GM21381 (cell line): ENCODE measurements around the gene SNIP1.
"Not testable (repeated sequence)": the region's sequence is repeated elsewhere in the genome, so short reads cannot be mapped to it uniquely, and the experiment has no call there.

Experiments
- ATAC-seq: cut with Tn5 transposase; IDR thresholded peaks from one replicate; pipeline ENCODE4 v1.9.1; 2021; ENCODE audit warnings: mild to moderate bottlenecking, moderate library complexity; ENCODE audit not compliant: unreplicated experiment

Gene SNIP1, protein sequence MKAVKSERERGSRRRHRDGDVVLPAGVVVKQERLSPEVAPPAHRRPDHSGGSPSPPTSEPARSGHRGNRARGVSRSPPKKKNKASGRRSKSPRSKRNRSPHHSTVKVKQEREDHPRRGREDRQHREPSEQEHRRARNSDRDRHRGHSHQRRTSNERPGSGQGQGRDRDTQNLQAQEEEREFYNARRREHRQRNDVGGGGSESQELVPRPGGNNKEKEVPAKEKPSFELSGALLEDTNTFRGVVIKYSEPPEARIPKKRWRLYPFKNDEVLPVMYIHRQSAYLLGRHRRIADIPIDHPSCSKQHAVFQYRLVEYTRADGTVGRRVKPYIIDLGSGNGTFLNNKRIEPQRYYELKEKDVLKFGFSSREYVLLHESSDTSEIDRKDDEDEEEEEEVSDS

DNA sequence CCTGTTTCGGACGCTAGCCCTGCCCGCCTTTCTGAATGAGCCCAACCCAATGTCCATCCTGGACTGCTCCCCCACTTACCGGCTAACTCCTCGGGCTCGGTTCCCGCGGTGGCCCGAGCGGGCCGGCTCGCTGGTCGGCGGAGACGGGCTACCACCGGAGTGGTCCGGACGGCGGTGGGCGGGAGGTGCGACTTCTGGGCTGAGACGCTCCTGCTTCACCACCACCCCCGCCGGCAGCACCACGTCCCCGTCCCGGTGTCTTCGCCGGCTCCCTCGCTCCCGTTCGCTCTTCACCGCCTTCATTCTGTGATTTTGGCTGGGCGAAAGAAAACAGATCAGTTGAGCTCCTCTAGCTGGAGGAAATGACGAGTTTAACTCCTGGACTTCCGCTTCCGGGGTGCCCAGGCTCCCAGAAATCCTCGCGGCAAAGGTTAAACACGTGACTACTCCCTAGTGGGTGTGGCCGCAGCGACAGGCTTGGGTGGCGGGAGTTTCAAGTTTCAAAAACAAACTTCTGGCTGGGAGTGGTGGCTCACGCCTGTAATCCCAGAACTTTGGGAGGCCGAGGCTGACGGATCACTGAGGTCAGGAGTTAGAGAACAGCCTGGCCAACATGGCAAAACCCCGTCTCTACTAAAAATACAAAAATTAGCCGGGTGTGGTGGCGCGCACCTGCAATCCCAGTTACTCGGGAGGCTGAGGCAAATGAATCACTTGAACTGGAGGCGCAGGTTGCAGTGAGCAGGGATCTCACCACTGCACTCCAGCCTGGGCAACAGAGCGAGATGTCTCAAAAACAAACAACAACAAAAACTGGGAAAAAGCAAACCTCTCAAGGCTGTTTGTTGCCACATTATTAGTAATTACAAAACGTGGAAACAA, at the start of gene SNIP1:
TSS of gene SNIP1 (minus strand) at position 367 of the 882 bp plus-strand sequence. CDS start at position 303, 64 bp downstream.
- ATAC-seq = peak; percentile 89

DNA sequence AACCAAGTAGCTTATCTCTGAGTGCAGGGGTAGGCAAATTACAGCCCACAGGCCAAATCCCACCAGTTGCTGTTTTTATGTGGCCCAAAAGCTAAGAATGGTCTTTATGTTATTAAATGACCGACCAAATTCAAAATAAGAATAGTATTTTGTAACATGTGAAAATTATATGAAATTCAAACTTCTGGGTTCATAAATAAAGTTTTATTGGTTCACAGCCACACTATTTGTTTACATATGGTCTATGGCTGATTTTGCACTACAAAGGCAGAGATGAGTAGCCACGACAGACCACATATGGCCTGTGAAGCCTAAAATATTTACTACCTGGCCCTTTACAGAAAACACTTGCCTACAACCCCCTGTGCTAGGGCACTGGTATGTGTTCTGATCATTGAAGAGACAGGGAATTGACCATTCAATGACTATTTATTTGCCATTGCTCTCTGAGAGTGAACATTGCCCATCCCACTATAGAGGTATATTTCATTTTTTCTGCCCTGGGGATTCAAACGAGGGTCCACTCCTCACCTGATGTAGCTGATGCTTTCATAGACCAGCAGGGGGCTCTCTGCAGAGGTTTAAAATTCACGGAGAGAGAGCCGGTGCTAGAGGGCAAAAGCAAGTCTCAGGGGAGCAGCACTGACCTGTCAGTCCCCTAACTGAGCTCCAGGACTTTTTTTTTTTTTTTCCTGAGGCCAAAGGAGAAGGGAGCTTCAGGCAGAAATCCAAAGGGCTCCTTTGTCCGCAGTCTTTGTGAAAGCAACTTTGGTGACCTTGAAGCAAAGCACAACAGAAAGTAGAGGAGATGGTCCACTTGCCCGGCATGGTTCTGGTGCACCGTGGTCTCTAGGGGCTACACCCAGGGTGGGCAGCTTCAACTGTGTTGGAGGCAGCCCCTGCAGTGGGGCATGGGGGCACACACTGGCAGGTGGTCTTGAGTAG, 48.9 kb upstream of the SNIP1 start:
- no peak for ATAC-seq

GRCh38 chr1:37601441-37601840, 47.3 kb upstream of the SNIP1 start:
- no peak for ATAC-seq

GRCh38 chr1:37599940-37600339, 45.8 kb upstream of the SNIP1 start:
- no peak for ATAC-seq

DNA sequence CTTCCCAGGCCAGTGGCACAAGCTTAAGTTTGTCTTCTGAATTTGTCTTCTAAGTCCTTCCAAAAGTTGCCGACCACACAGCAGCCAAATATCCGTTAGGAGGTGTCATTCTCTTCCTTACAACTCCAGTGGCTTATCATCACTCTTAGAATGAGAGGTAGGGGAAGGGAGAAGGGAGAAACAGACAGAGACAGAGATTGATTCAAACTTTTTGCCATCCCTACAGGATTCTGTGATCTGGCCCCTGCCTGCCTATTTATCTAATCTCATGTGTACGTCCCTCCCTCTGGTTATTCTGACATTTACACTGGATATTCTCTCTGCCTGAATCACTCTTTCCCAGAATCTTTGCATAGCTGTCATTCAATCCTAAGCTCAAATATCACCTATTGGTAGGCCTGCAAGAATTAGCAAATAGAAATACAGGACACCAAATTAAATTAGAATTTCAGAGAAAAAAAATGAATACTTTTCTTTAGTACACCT, 42.1 kb upstream of the SNIP1 start:
- no peak for ATAC-seq

DNA sequence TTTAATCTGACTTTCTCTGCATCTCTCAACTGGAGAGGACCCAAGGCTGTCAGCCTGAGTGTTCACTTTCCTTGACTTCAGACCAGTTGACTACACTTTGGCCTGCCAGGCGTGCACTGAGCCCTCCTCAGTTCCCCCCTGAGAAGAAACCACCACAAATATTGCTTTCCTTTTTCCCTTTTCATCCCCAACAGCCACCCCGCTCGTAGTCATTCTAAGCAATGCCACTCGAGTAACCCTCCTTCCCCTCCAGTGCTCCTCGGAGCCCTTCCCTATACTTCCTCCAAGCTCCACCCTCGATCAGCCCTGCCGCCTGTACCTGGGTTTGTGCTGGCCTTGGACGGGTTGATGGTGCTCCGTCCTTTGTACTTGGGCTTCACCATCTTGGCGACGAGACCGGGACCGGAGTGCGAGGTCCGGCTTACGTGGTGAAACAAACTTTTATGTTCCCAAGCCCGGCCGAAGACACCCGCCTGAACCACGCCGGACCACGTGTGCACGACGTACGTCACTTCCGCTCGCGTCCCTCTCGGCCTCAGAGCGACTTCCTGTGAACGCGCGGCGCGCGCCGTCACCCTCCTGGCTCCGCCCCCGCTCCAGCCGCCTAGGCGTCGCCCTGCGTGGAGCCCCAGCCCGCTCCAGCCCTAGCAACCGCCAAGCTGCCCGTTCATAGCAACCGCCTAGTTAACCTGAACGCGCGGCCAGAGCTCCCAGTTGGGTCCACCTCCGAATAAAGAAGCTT, 41.5 kb upstream of the SNIP1 start, which contains the start of gene GNL2:
TSS of gene GNL2 (minus strand) at position 498 of the 742 bp plus-strand sequence. CDS start at position 383, 115 bp downstream.
- peak; percentile 99 for ATAC-seq

- no peak for ATAC-seq
Measured at GRCh38 chr1:37593726-37594125, 39.6 kb upstream of the SNIP1 start.

DNA sequence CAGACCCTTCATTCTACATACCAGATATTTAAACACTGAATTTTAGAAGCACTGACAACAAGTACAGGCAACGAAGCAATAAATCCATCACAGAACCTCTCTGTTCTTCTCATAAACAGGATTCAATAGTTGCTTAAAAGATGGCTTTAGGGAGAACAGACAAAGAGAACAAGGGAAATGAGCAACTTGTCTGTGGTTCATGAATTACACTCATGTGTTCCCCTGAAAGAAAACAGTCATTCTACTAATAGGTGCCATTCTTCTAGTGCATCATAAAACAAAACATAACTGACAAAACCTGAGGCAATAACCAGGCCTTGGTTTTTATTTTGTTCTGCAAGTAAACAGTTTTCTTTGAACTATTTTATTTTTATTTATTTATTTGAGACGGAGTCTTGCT, 34.8 kb upstream of the SNIP1 start:
- ATAC-seq = no peak

DNA sequence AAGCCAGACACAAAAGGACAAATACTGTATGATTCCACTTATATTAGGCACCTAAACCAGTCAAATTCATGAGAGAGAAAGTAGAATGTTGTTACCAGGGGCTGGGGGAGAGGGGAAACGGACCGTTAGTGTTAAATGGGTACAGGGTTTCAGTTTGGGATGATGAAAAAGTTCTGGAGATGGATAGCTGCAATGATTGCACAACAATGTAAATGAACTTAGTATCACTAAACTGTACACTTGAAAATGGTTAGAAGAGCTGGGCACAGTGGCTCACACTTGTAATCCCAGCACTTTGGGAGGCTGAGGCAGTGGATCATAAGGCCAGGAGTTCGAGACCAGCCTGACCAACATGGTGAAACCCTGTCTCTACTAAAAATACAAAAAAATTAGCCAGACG, 30.5 kb upstream of the SNIP1 start:
- not testable (repeated sequence) for ATAC-seq

DNA sequence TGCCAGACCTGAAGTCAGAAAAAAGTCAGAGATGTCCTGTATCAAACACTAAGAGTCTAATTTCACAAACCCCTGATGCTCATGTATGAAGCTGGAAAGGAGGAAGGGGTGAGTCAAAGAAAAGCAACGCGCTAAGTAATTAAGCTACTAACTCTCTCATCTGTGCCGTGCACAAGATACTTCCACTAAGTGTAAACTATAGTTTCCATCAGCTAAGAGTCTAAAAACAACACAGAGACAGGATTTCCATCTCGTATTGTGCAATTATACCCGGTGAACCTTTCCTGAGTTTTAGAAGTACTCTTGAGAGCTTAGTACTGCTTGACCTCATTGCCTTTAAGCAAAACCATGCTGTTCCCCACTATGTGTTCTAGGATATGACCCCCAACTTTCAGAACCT, 21.6 kb upstream of the SNIP1 start:
- no peak for ATAC-seq

DNA sequence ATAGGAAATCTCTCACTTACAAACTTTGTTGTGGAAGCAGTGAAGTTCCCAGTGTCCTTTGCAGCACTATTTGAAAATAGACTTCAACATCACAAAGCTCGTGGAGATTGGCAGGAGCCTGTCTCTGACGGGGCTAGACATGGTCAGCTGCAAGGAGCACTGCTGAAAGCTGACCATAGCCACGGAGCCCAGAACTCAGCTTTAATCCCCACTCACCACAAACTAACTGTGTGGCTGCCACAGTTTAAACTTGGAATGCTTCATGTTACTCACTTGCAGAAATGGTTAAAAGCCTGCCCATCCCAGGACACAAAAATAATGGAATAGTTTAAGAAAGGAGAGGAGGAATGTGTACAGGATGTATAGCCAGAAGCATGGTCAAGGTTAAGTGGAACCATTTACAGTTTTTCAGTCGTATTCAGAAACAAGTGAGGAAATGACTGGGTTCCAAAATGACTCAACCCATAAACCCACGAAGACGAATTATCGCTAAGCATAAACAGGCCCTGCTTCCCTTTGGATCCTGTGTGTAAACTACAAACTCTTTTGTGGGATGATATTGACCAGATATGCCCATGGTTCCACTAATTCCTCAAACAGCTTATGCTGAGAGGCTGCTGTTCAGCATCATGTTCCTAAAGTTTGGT, 20.9 kb upstream of the SNIP1 start:
- no peak for ATAC-seq

DNA sequence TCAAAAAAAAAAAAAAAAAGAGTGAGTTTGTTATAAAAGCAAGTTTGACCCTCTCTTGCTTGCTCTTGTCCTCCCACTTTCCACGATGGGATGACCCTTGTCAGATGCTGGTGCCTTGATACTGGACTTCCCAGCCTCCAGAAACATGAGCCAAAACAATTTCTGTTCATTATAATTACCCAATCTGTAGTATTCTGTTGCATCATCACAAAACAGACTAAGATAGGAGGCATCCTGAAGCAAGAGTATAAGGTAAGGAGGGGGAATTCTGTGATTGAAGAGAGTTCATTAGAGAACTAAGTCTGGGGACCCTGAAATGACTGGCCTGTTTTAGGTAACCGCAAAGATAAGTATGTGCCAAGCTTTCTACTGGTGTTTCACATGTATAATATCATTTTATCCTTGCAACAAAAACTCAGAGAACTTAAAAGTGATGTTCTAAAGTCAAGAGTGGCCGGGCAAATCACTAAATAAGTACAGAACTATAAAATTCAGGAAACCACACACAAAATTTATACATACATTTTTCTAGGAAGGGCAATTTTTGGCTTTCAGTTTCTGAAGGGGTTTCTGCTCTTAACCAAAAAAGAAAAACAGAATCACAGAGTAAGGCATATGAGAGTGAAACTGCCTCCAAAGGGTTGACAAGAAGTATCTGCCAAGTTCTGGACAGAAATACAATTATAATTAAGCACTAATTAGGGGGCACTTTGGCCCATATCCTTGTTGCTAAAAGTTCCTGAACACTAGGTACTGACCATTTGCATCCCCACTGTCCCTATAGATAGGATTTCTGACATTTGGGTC, 16.6 kb upstream of the SNIP1 start:
- ATAC-seq = no peak

- no peak for ATAC-seq
Measured at GRCh38 chr1:37567023-37567422, 12.9 kb upstream of the SNIP1 start.

- ATAC-seq = no peak
Measured at GRCh38 chr1:37564892-37565291, 10.8 kb upstream of the SNIP1 start.

- no peak for ATAC-seq
Measured at GRCh38 chr1:37562984-37563383, 8.9 kb upstream of the SNIP1 start.

GRCh38 chr1:37561133-37562132, 7.3 kb upstream of the SNIP1 start:
- no peak for ATAC-seq

GRCh38 chr1:37560401-37561132, 6.5 kb upstream of the SNIP1 start:
- ATAC-seq = no peak
